Lower leg skin (tissue), 3 donors: ENCODE data around the gene MYO15B.

Source experiments
- CTCF ChIP-seq, 3 donors: fragments of 450-650 bp; IDR thresholded peaks; one replicate each; pipeline ENCODE4 v1.5.1; 2016; ENCODE audit warnings: antibody characterized with exemption in 3 of 3, mild to moderate bottlenecking in 3 of 3, moderate library complexity in 2 of 3
- POLR2A ChIP-seq, 2 donors: fragments of 450-650 bp; IDR thresholded peaks; one replicate each; pipeline ENCODE4 v1.6.1; 2016 to 2017; ENCODE audit warnings: antibody characterized with exemption in 2 of 2, mild to moderate bottlenecking in 1 of 2, moderate library complexity in 1 of 2

- TF ChIP-seq CTCF (IDR thresholded peaks at IDR 0.05) (no peak), POLR2A (IDR thresholded peaks at IDR 0.05) (no peak)
These were observed 37.5 kb upstream of the MYO15B start for GRCh38 chr17:75550139-75550465.
